ENCODE measurements around the gene HIC1.

Gene HIC1

GRCh38 chr17:2110436-2110835, 55.5 kb downstream of the HIC1 start:
- TF ChIP-seq CTCF (IDR thresholded peaks at IDR 0.05; ENCODE audit: insufficient read depth, low read length, poor library complexity, severe bottlenecking) (no peak), EZH2phosphoT487 (conservative IDR thresholded peaks at IDR 0.05; ENCODE audit: low read length) (no peak)
- H3K9ac ChIP-seq (ENCODE audit: low read length) = no peak overlapping the region
- no peaks in the 10 kb centered on the region for H3K9me3 ChIP-seq (ENCODE audit: insufficient read depth, low read length)
- no peak overlapping the region for H3K27ac ChIP-seq (ENCODE audit: low read depth, low read length)
- H3F3A ChIP-seq (ENCODE audit: insufficient read depth) = no peaks in the 10 kb centered on the region
- H4K20me1 ChIP-seq (ENCODE audit: low read depth, low read length) = no peaks in the 10 kb centered on the region
- no peaks in the 10 kb centered on the region for H3K36me3 ChIP-seq (ENCODE audit: low read length)
- no peak overlapping the region for H3K4me2 ChIP-seq (ENCODE audit: low read depth, low read length, poor library complexity, severe bottlenecking)
- H3K79me2 ChIP-seq (ENCODE audit: insufficient read depth, low read length) = no peaks in the 10 kb centered on the region
- no peaks in the 10 kb centered on the region for H3K27me3 ChIP-seq (ENCODE audit: low read length)
- no peaks in the 10 kb centered on the region for H3K9me2 ChIP-seq (replicated peaks; ENCODE audit: insufficient read depth, low read length)
- H3K4me3 ChIP-seq (ENCODE audit: insufficient read depth, low read length, poor library complexity, severe bottlenecking) = no peak overlapping the region
- no peak overlapping the region for H2AFZ ChIP-seq (ENCODE audit: low read depth, low read length, severe bottlenecking)

- Histone ChIP-seq H3K36me3 (ENCODE audit: low read length) (no peaks in the 10 kb centered on the region), H4K20me1 (ENCODE audit: low read depth, low read length) (no peaks in the 10 kb centered on the region), H3K79me2 (ENCODE audit: insufficient read depth, low read length) (no peaks in the 10 kb centered on the region), H2AFZ (ENCODE audit: low read depth, low read length, severe bottlenecking) (no peak overlapping the region), H3F3A (ENCODE audit: insufficient read depth) (no peaks in the 10 kb centered on the region), H3K27me3 (ENCODE audit: low read length) (no peaks in the 10 kb centered on the region), H3K27ac (ENCODE audit: low read depth, low read length) (no peak overlapping the region), H3K9me3 (ENCODE audit: insufficient read depth, low read length) (no peaks in the 10 kb centered on the region), H3K9ac (ENCODE audit: low read length) (no peak overlapping the region), H3K4me3 (ENCODE audit: insufficient read depth, low read length, poor library complexity, severe bottlenecking) (no peak overlapping the region), H3K4me2 (ENCODE audit: low read depth, low read length, poor library complexity, severe bottlenecking) (no peak overlapping the region), H3K9me2 (replicated peaks; ENCODE audit: insufficient read depth, low read length) (no peaks in the 10 kb centered on the region)
- TF ChIP-seq CTCF (IDR thresholded peaks at IDR 0.05; ENCODE audit: insufficient read depth, low read length, poor library complexity, severe bottlenecking) = no peak
- TF ChIP-seq EZH2phosphoT487 (conservative IDR thresholded peaks at IDR 0.05; ENCODE audit: low read length) = no peak
Observed at GRCh38 chr17:2111691-2112090, 56.8 kb downstream of the HIC1 start.

Data from SU-DHL-6 (cell line).